Measurements from ENCODE around the gene SLC8B1. TPM values are rescaled to one million over a fixed set of nuclear protein-coding genes. Genes with fewer than 3 reads are reported as not detected.

Gene SLC8B1
- total and polyA plus RNA-seq, 5 experiments from 2014 or later = 26.3 to 136 (median 71.2) TPM

GRCh38 chr12:113347892-113348291 is 13.0 kb upstream of the SLC8B1 start:
- no peaks in the 10 kb centered on the region for H3K36me3 Mint-ChIP-seq
- no peak overlapping the region for H3K4me3 Mint-ChIP-seq
- H3K4me1 Mint-ChIP-seq = peaks cover 2 to 6% (median 3%) of the 10 kb centered on the region in 4 donors
- POLR2A ChIA-PET = no interaction called here
- peaks cover 2 to 12% (median 7%) of the 10 kb centered on the region in 5 donors for H3K27me3 Mint-ChIP-seq
- no peak overlapping the region for H3K27ac Mint-ChIP-seq
- no peaks in the 10 kb centered on the region for H3K9me3 Mint-ChIP-seq
- ATAC-seq = no peak
- DNase-seq = no peak

GRCh38 chr12:113347107-113347506 is 12.2 kb upstream of the SLC8B1 start:
- POLR2A ChIA-PET = no interaction called here
- Mint-ChIP-seq H3K36me3 (no peaks in the 10 kb centered on the region), H3K27me3 (peaks cover 0 to 7% (median 4%) of the 10 kb centered on the region in 5 donors), H3K27ac (no peak overlapping the region), H3K4me3 (no peak overlapping the region), H3K9me3 (no peaks in the 10 kb centered on the region), H3K4me1 (no peaks in the 10 kb centered on the region)
- no peak for ATAC-seq
- DNase-seq = no peak

GRCh38 chr12:113346353-113346752 is 11.4 kb upstream of the SLC8B1 start:
- Mint-ChIP-seq H3K9me3 (no peaks in the 10 kb centered on the region), H3K4me1 (no peaks in the 10 kb centered on the region), H3K36me3 (no peaks in the 10 kb centered on the region), H3K27ac (no peak overlapping the region), H3K4me3 (no peak overlapping the region), H3K27me3 (peaks cover 0 to 7% (median 4%) of the 10 kb centered on the region in 5 donors)
- ATAC-seq (no peak), DNase-seq (no peak)
- POLR2A ChIA-PET = no interaction called here

DNA sequence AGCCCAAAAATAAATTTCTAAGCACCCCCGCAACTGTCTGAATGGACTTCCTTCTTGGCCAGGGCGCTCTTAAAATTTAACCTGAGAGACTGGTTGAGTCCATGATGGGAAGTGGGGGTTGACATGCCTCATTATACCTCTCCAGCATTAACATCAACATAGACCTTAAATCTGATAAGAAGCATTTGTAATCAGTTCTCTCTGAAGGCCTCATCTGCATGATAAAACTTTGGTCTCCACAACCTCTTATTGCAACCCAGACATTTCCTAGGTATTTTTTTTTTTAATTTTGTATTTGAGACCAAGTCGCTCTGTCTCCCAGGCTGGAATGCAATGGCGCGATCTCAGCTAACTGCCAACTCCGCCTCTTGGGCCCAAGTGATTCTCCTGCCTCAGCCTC is 10.4 kb upstream of the SLC8B1 start:
- POLR2A ChIA-PET = no interaction called here
- H3K4me3 Mint-ChIP-seq = no peak overlapping the region
- no peak overlapping the region for H3K27ac Mint-ChIP-seq
- DNase-seq = no peak
- no peaks in the 10 kb centered on the region for H3K36me3 Mint-ChIP-seq
- H3K27me3 Mint-ChIP-seq = peaks cover 0 to 7% (median 4%) of the 10 kb centered on the region in 5 donors
- no peaks in the 10 kb centered on the region for H3K9me3 Mint-ChIP-seq
- no peaks in the 10 kb centered on the region for H3K4me1 Mint-ChIP-seq
- ATAC-seq = no peak

DNA sequence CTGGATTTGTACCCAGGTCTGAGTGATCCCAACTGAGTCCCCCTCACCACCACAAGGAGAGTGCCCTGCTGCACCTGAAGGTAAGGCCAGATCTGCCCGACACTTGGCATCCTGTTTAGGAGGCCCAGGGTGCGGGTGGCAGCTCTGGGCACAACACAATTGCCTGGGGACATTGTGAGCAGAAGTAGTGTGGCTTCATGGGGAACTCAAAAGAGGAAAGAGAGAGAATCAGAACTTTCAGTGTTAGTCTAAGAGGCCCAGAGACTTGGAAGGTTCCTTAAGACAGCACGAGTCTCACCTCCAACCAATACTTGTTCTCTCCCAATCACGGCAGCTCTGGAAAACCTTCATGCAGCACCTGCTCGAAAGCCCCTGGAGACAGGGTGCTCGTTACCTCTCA is 6.6 kb upstream of the SLC8B1 start:
- ATAC-seq (no peak), DNase-seq (no peak)
- H3K9me3 Mint-ChIP-seq = no peaks in the 10 kb centered on the region
- POLR2A ChIA-PET = no interaction called here
- H3K36me3 Mint-ChIP-seq = no peaks in the 10 kb centered on the region
- H3K27ac Mint-ChIP-seq = peak overlapping the region in 1 of 10 donors; percentile 78
- H3K4me1 Mint-ChIP-seq = peaks cover 0 to 3% (median under 1%) of the 10 kb centered on the region in 4 donors
- no peak overlapping the region for H3K4me3 Mint-ChIP-seq
- H3K27me3 Mint-ChIP-seq = no peaks in the 10 kb centered on the region

DNA sequence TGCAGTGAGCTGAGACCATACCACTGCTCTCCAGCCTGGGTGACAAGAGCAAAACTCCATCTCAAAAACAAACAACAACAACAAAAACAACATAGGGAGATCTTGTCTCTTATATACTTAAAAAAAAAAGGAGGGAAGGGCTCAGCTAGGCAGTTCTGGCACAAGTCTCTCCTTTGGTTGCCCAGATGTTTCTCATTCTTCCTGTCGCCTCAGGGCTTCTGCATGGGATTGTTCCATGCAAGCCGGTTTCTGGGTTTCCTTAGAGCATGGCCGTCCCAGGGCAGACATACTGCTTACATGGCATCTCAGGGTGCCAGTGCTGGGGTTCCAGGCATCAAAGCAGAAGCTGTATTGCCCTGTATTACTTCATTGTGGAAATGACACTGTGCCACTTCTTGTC is 5.2 kb upstream of the SLC8B1 start:
- Mint-ChIP-seq H3K9me3 (no peaks in the 10 kb centered on the region), H3K4me1 (peaks cover 0 to 7% (median 4%) of the 10 kb centered on the region in 4 donors), H3K27ac (peak overlapping the region in 1 of 10 donors; percentile 4), H3K4me3 (no peak overlapping the region), H3K27me3 (no peaks in the 10 kb centered on the region), H3K36me3 (no peaks in the 10 kb centered on the region)
- POLR2A ChIA-PET = interaction anchor here (1.1 kb wide), 1 partner anchor 10 kb away, joined by 3 read pairs; no protein-coding TSS in a partner anchor
- ATAC-seq = no peak
- no peak for DNase-seq

DNA sequence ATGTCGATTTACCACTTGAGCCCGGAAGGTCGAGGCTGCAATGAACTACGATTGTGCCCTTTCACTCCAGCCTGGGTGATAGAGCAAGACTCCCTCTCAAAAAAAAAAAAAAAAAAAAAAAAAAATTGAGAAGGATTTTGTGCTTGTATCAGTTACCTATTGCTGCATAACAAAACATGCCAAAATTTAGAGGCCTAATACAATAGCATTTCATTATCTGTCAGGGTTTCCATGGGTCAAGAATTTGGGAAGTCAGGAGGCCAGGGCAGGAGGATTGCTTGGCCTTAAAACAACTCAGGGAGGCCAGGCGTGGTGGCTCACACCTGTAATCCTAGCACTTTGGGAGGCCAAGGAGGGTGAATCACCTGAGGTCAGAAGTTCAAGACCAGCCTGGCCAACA is 4.6 kb upstream of the SLC8B1 start:
- Mint-ChIP-seq H3K9me3 (no peaks in the 10 kb centered on the region), H3K27me3 (no peaks in the 10 kb centered on the region), H3K27ac (no peak overlapping the region), H3K4me3 (no peak overlapping the region), H3K4me1 (peaks cover under 1 to 8% (median 4%) of the 10 kb centered on the region in 4 donors), H3K36me3 (no peaks in the 10 kb centered on the region)
- no peak for ATAC-seq
- POLR2A ChIA-PET = no interaction called here
- no peak for DNase-seq

DNA sequence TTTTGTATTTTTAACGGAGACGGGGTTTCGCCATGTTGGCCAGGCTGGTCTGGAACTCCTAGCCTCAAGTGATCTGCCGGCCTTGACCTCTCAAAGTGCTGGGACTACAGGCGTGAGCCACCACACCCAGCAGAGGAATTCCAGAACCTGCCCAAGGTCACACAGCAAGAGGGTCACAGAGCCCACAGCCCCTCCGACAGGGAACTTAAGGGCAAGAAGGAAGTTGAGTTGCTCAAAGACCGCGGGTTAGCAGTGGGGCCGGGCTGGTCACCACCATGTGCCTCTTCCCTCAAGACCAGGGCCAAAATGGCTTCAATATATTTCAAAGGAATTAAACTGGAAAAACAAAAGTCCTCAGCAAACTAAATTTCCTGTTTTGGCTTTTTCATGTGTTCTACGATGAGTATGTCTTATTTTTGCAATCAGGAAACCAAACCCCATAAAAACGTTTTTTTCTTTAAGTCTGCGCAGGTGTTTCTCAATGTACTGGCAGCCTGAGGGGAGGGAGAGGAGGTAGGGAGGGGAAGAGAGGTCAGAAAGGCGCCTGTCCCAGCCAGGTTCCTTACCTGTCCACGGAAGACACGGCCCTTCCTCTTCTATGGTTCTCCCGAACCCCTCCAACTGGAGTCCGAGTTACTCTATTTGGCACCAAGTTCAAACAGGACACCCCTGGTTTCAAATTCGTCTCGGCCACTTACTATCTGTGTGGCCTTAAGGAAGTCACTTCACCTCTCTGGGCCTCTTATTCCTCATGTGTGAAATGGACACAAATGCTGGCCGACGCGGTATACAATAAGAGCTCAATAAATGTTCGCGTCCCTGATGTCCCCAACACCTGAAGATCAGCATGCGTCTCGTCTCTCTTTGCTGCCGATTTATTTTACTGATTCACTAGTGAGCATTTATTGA is 778 bp downstream of the SLC8B1 start:
- POLR2A ChIA-PET = interaction anchor here (0.9 to 1.0 kb wide), 6 partner anchors 24 to 149 kb away, joined by 3 to 6 read pairs (median 4); partner anchors contain the start of genes DDX54, PLBD2 and RITA1
- peak overlapping the region; percentile 75 to 97 (median 92) for H3K27ac Mint-ChIP-seq
- peak overlapping the region; percentile 93 to 99 (median 98) for H3K4me3 Mint-ChIP-seq
- peaks cover 20 to 55% (median 48%) of the 10 kb centered on the region in 4 donors for H3K4me1 Mint-ChIP-seq
- H3K27me3 Mint-ChIP-seq = no peaks in the 10 kb centered on the region
- DNase-seq (peak in 6 of 10 donors; percentile 4 to 58 (median 32)), ATAC-seq (peak; percentile 46 to 47)
- H3K9me3 Mint-ChIP-seq = no peaks in the 10 kb centered on the region
- peaks cover 0 to 35% (median 18%) of the 10 kb centered on the region in 3 donors for H3K36me3 Mint-ChIP-seq

DNA sequence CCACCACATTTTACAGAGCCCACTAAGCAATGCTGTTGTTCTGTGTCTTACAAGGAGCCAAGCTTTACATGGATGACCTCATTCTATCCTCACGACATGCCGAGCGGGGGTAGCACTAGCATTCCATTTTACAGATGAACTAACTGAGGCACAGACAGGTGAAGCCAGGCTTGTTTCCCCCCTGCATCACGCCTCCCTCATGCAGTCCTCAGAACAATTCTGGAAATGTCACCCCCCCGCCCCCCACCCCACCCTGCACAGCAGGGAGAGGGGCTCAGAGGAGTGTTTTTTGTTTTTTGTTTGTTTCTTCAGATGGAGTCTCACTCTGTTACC is 1.5 kb downstream of the SLC8B1 start:
- Mint-ChIP-seq H3K27ac (peak overlapping the region; percentile 75 to 97 (median 92)), H3K4me1 (peaks cover 20 to 60% (median 56%) of the 10 kb centered on the region in 4 donors), H3K27me3 (no peaks in the 10 kb centered on the region), H3K9me3 (no peaks in the 10 kb centered on the region), H3K36me3 (peaks cover 0 to 42% (median 18%) of the 10 kb centered on the region in 3 donors), H3K4me3 (peak overlapping the region; percentile 93 to 99 (median 98))
- ATAC-seq (no peak), DNase-seq (no peak)
- POLR2A ChIA-PET = interaction anchor here (0.7 to 1.0 kb wide), 3 partner anchors 23 to 148 kb away, joined by 3 to 4 read pairs (median 4); partner anchors contain the start of genes DDX54 and RITA1

- ATAC-seq (no peak), DNase-seq (no peak)
- peak overlapping the region; percentile 93 to 99 (median 98) for H3K4me3 Mint-ChIP-seq
- H3K9me3 Mint-ChIP-seq = no peaks in the 10 kb centered on the region
- POLR2A ChIA-PET = interaction anchor here (0.7 to 1.3 kb wide), 4 partner anchors 23 to 148 kb away, joined by 3 to 4 read pairs (median 4); partner anchors contain the start of genes DDX54 and RITA1
- no peaks in the 10 kb centered on the region for H3K27me3 Mint-ChIP-seq
- peak overlapping the region; percentile 17 to 97 (median 75) for H3K27ac Mint-ChIP-seq
- peaks cover 23 to 63% (median 60%) of the 10 kb centered on the region in 4 donors for H3K4me1 Mint-ChIP-seq
- H3K36me3 Mint-ChIP-seq = peaks cover 0 to 45% (median 18%) of the 10 kb centered on the region in 3 donors
These were observed 2.1 kb downstream of the SLC8B1 start for GRCh38 chr12:113332688-113333417.

- Mint-ChIP-seq H3K4me1 (peaks cover 25 to 72% (median 65%) of the 10 kb centered on the region in 4 donors), H3K36me3 (peaks cover 0 to 60% (median 18%) of the 10 kb centered on the region in 3 donors)
- POLR2A ChIA-PET = interaction anchor here (0.5 kb wide), 1 partner anchor 27 kb away, joined by 3 read pairs; no protein-coding TSS in a partner anchor
These were observed 4.4 kb downstream of the SLC8B1 start for GRCh38 chr12:113330505-113330904.

DNA sequence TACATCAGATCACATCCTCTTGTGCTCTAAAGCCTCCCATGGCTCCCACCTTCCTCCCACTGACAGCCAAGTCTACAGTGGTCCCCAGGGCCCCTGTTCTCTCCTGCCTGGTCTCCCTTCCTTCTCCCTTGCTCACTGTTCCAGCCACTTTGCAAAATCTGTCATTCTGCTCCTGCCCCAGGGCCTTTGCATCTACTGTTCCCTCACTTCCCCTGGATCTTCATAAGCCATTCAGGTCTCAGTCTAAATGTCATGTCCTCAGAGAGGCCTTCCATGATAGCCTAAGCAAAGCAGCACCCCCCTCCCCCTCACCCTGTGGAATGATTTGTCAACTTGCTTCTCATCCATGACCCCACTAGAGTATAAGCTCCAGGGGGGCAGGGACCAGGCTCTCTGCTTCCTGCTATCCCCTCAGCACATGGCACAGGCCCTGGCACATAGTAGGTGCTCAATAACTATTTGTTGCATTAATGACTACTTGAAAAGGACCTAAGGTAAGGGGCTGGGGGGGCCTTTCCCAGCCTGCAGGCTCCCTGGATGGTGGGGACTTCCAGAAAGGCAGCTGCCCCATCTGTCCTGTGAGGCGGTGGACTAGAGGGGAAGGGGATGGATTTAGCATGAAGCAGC is 5.0 kb downstream of the SLC8B1 start:
- H3K27me3 Mint-ChIP-seq = no peaks in the 10 kb centered on the region
- peaks cover 25 to 75% (median 67%) of the 10 kb centered on the region in 4 donors for H3K4me1 Mint-ChIP-seq
- POLR2A ChIA-PET = interaction anchor here (0.5 kb wide), 1 partner anchor 28 kb away, joined by 3 read pairs; no protein-coding TSS in a partner anchor
- peak overlapping the region in 2 of 10 donors; percentile 2 to 31 for H3K4me3 Mint-ChIP-seq
- DNase-seq (no peak), ATAC-seq (no peak)
- H3K27ac Mint-ChIP-seq = peak overlapping the region in 7 of 10 donors; percentile 31 to 93 (median 54)
- peaks cover 0 to 63% (median 20%) of the 10 kb centered on the region in 3 donors for H3K36me3 Mint-ChIP-seq
- no peaks in the 10 kb centered on the region for H3K9me3 Mint-ChIP-seq

More at GRCh38 chr12:113330505-113330904, 4.4 kb downstream of the SLC8B1 start:
- H3K27me3 Mint-ChIP-seq = no peaks in the 10 kb centered on the region
- DNase-seq (no peak), ATAC-seq (no peak)
- peak overlapping the region in 4 of 10 donors; percentile 3 to 93 (median 25) for H3K27ac Mint-ChIP-seq
- peak overlapping the region in 3 of 10 donors; percentile 0 to 30 (median 3) for H3K4me3 Mint-ChIP-seq
- no peaks in the 10 kb centered on the region for H3K9me3 Mint-ChIP-seq
